Measurements from ENCODE around the gene CASP1. TPM values are rescaled to one million over a fixed set of nuclear protein-coding genes. Genes with fewer than 3 reads are reported as not detected.

Gene CASP1
- total RNA-seq, 1 donor from 2014 or later, result not detected

DNA sequence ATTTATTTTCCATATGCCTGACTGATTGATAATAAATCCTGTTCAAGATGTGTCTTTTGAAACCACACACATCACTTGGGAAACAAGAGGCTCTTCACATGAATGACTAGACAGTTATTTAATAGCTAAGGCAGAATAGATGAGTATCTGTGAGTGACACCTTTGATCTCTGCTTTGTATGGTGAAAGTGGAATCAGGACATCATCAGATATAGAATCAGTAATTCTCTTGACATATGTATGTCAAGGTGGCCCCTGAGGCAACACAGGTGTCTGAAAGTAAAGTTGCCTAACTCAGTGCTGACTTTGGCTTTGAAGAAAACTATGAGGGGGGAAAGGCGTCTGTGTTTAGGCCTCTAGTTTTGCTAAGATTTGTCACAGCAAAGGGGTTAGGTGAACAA is 55.1 kb downstream of the CASP1 start:
- Mint-ChIP-seq H3K4me1 (ENCODE audit: low read depth, unreplicated experiment) (no peaks in the 10 kb centered on the region), H3K36me3 (ENCODE audit: unreplicated experiment) (no peaks in the 10 kb centered on the region), H3K27me3 (ENCODE audit: unreplicated experiment) (no peaks in the 10 kb centered on the region), H3K27ac (ENCODE audit: unreplicated experiment) (no peak overlapping the region), H3K9me3 (ENCODE audit: unreplicated experiment) (no peaks in the 10 kb centered on the region), H3K4me3 (ENCODE audit: unreplicated experiment) (no peak overlapping the region)
- DNase-seq, result no peak
- TF ChIP-seq CTCF (IDR thresholded peaks at IDR 0.05; ENCODE audit: partially characterized antibody, unreplicated experiment), result no peak

Other genes starting within 250 kb of the CASP1 start
- not detected for gene CASP12, start 136.7 kb downstream of the CASP1 start, total RNA-seq (ENCODE audit: unreplicated experiment)
- gene CASP4, start 66.6 kb downstream of the CASP1 start, total RNA-seq (ENCODE audit: unreplicated experiment), result not detected
- gene CASP5, start 12.0 kb downstream of the CASP1 start, total RNA-seq (ENCODE audit: unreplicated experiment), result not detected
- gene CARD16, start 10.2 kb upstream of the CASP1 start, total RNA-seq (ENCODE audit: unreplicated experiment), result not detected
- not detected for gene CARD18, start 104.6 kb upstream of the CASP1 start, total RNA-seq (ENCODE audit: unreplicated experiment)

Measured in glutamatergic neuron (in vitro differentiated cells).